Stimulated activated CD8-positive, alpha-beta memory T cell treated with anti-CD3 and anti-CD28 coated beads, Interleukin-7, amount 100 ng/mL, for 24 hours (primary cell): ENCODE results near the gene AMMECR1.

ENCODE experiments used
- DNase-seq: peaks from one replicate; pipeline ENCODE4 v3.0.0-alpha.2; 2020; ENCODE audit warnings: low read depth

AMMECR1 gene

DNA sequence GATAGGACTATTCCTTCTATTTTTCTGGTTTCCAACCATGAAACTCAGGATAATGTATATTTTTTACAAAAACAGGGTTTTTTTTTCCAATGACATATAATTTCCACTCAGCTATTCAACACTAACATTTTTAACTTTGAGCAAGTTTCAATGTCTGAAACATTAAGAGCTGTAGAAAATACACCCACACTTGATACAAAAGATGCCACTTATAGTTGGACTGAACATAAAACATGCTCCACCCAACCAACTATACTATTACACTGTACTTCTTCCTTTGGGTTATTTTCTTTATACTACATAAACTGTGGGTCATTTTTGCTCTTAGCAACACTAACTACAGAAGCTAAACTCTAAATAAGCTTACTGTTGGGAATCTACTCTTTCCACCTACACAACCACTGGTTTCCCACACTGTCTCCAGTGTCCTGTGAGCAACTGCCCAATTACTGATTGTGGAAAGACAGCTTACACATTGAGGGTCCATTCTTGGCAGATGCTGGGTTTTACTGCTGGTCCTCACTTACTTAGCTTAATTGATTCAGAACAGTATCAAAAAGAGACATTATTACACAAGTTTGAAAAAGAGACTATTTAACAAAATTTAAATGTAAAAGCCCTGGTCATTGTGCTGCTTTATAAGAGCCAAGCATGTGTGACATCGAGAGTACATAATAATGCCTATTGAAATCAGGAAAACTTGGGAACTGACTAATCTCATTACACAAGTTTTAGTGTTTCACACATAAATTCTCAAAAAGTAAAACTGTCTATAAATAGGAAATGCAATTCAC is 6.3 kb downstream of the AMMECR1 start:
- no peak for DNase-seq

- no peak for DNase-seq
Measured at GRCh38 chrX:110310896-110311295, 7.0 kb downstream of the AMMECR1 start.

DNA sequence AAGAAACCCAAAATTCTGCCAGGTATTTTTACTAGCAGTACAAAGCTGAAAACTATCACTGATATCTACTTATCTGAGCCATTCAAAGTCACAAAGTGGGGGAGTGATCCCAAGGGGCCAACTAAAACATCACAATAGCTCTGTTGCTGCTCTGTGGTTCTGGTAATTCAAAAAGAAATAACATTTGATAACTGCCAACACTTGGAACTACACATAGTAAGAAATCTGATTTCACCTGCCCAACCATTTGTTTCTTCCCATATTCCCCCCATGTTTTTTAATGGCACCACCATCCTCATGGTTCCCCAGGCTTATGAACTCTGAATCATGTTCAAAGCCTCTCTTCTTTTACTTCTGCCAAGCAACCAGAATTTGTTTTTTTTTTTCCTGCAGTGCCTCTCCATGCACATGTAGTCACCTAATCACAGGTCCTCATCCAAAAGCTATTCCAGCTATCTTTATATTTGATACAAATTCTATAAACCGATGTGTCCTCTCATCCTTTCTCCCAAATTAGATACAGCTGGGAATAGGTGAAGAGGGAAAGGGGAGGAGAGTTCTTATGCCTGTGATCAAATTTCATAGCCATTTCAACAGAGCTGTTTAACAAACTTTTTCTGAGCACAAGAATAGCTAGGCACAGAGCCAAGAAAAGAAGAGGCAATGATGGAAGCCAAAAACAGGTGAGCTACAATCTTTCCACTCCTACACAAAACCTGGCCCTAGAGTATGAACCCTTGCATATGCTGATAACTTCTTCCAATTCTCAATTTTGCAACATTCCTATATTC is 7.7 kb downstream of the AMMECR1 start:
- DNase-seq = no peak

DNA sequence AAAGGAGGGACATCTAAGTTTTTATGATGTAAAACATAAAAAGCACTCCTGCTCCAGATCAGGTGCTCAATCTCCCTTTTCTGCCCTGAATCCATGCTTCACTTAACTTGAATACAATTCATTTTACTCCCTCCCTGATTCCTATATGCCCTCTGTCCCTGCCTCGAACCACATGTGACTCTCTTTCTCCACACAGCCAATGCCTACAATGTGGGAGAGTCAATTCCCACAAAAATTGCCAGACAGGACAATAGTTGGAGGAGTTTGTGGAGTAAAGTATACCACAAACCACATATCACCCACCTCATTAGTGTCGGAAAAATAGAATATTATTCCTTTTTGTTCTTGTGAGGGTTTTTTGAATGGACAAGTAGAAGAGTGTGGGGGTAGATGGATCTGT is 9.7 kb downstream of the AMMECR1 start:
- DNase-seq = no peak

GRCh38 chrX:110304884-110305283 is 13.0 kb downstream of the AMMECR1 start:
- no peak for DNase-seq

DNA sequence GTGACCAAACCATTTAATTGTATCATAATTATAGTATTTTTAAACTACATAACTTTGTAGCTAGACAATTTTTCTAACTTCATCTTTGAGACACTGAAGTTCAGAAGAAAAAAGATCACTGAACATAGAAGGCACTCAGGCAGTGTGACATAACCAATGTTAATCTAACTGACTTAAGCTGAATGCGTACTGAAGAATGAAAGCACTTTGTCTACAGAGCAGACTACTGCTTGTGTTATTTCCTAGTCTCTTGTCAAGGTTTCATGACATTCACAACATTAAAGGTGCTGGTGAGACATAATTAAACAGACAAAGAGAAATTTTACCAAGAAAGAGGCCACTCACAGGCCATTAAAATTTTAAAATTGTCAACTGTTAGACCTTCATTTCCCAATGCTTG is 13.5 kb downstream of the AMMECR1 start:
- no peak for DNase-seq

DNA sequence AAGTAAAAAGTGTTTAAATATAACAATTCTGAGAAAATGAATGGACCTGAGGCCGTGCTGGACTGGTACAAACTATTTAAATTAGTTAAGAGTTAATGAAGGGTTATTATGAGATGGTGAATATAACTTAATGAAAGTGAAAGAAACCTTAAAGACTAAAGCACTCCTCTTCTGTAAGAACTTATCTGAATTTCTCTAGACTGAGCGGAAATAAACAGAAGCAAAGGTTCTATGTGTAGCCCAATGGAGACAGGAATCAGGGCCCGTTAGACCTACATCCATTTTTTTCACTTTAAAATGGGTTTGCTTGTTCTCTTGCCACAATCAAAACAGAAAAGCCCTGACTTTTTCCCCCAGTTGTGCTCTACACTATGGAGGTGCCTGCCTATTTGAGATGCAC is 14.9 kb downstream of the AMMECR1 start:
- DNase-seq = no peak

- DNase-seq = no peak
Measured at GRCh38 chrX:110301194-110301593, 16.7 kb downstream of the AMMECR1 start.

DNA sequence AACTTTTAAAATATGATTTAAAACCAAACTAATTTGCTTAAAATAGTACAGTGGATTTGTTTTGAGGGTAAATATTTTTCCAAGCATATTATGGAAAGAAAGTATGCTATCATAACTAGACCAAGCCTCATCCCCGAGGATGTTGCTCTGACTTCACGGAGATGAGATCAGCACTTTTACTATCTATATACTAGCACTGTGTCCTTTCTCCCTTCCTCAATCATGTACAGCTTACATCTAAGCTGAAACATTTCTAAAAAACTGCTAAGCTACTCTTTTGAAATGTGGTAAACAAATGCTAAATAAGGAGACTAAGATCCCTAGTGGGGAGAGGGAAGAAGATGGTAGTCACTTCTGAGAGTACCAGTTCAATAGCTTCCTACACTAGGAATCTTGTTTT is 23.8 kb downstream of the AMMECR1 start:
- DNase-seq = no peak

- no peak for DNase-seq
Measured at GRCh38 chrX:110293658-110294057, 24.2 kb downstream of the AMMECR1 start.

GRCh38 chrX:110287605-110288004 is 30.3 kb downstream of the AMMECR1 start:
- DNase-seq = no peak

DNA sequence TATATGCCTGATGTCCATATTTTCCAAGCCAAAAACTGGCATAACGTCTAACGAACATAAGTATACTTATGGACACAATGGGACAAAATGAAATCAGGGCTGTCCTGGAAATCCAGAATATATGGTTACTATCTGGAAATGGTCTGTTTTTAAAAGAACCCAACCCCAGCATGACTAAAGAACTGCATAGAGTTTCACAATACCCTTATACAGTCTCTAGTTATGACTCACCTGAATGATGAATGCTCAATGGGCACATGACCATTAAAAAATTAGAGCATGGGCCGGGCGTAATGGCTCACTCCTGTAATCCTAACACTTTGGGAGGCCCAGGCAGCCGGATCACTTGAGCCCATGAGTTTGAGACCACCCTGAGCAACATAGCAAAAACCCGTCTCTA is 31.8 kb downstream of the AMMECR1 start:
- DNase-seq = no peak

DNA sequence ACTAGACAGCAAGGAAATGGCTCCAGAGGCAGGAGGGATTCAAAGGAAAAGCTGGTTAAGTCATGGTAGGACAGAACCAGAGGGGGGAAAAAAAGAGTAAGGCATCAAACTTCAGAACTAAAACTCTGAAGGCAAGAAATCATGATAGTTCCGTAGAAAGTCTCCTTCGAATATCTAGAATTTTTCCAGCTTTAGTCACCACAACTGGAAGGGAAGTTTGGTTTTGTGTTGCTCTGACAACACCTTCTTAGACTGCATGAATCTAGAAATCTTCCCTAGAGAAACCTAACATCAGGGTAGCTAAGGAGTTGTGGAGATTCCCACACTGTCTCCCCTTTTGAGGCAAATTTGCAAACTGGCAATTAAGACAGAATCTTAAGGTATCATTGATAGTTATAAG is 33.7 kb downstream of the AMMECR1 start:
- DNase-seq = no peak

- DNase-seq = no peak
Measured at GRCh38 chrX:110282922-110283321, 35.0 kb downstream of the AMMECR1 start.

- DNase-seq = no peak
Measured at GRCh38 chrX:110281377-110281776, 36.5 kb downstream of the AMMECR1 start.

DNA sequence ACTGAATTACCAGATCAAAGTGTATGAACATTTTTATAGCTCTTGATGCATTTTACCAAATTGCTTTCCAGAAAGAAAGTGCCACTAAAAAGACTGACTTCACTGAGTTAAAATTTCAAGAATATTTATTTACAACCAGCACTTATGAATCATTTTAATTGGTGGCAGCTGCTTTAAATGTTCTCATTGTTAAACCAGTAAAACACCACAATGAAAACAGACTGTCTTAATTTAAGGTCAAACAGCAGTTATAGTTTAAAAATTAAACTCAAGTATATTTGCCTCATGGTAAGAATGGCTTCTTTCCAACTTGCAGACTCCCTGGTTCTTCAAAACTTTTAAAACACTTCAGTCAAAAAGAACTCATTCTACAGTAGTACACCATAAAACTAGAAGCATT is 36.9 kb downstream of the AMMECR1 start:
- no peak for DNase-seq

GRCh38 chrX:110277609-110278008 is 40.3 kb downstream of the AMMECR1 start:
- no peak for DNase-seq

- no peak for DNase-seq
Measured at GRCh38 chrX:110276778-110277177, 41.1 kb downstream of the AMMECR1 start.

GRCh38 chrX:110268886-110269285 is 49.0 kb downstream of the AMMECR1 start:
- no peak for DNase-seq

- no peak for DNase-seq
Measured at GRCh38 chrX:110268395-110268794, 49.5 kb downstream of the AMMECR1 start.

- no peak for DNase-seq
Measured at GRCh38 chrX:110267874-110268273, 50.0 kb downstream of the AMMECR1 start.

- no peak for DNase-seq
Measured at GRCh38 chrX:110265661-110266060, 52.2 kb downstream of the AMMECR1 start.

DNA sequence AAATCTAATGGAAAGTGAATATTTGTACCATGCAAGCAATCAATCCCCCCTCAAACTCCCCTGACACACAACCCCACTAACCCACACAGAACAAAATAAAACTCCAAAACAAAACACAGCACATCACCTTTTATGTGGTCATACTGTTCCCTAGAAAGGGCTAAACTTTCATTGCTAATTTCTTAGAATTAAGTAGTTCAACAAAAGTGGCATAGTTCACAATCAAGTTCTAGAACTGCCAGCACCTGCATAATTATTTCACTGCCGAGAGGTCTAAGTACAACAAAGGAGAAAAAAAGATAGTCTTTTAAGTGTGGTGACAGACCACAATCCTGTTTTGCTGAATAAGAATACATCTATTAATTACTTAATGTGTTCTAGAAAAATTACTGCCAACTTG is 58.8 kb downstream of the AMMECR1 start:
- no peak for DNase-seq

DNA sequence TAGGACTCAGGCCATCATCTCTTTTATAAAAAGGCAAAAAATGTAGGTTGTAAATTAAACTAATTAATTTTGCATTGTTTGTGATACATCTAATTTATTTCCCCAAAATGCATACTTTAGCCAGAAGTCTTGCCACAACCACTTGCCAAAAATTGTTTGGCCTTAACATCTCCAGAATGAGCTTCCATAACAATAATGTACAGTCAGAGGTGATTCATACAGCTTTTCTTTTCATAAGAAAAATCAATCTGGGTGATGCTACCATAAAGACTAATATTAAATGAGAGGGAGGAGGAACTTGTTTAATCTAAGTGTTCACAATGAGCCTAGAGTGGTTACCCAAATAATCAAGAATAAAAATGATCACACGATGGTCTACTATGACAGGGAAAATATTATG is 59.3 kb downstream of the AMMECR1 start:
- DNase-seq = no peak
